GM12874 (cell line): Measurements from ENCODE around the gene ANO9.

ENCODE experiments used
- TF ChIP-seq, protein P1 (sequence below): IDR thresholded peaks from 2 replicates; pipeline ENCODE4 v1.5.1; 2011; ENCODE audit warnings: low read depth, mild to moderate bottlenecking, control low read depth, low read length, moderate library complexity; ENCODE audit not compliant: insufficient read depth

Gene ANO9

DNA sequence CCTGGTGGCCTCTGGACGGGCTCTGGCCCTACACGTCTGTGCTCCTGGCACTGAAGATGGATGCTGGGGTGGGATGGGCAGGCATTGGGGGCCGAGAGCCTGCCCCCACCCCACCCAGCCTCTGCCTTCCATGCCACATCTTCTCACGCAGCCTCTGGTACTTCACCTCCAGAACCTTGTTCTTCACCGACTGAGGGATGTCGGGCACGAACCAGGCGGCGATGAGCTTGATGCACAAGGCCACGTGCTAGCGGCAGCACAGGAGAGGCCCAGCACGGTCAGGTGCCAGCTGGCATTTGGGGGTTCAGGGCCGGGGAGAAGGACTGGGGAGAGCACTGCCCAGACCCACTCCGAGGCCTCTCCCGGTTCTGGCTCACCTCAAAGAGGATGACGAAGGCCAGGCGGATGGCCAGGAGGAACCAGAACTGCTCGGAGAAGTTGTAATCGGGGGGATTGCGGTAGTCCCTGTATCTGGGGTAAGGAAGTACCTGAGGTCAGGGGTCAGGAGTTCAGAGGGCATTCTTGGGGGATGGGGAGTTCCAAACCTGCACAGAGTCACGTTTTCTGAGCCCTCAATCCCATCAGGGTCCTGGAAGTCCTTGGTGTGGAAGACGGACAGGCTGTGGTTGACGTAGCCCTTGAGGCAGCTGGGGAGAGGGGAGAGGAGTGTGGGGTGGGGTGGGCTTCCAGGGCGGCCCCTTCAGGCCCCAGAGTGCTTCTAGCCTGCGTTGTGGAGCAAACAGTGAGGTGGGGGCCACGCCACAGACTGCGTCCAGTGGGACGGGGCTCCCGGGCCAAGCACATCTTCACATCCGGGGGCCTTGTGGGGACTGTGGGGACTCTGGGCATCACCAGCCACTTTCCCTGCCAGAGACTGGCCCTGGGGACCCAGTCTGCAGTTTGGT, 23.2 kb downstream of the ANO9 start:
- TF ChIP-seq, protein P1, sequence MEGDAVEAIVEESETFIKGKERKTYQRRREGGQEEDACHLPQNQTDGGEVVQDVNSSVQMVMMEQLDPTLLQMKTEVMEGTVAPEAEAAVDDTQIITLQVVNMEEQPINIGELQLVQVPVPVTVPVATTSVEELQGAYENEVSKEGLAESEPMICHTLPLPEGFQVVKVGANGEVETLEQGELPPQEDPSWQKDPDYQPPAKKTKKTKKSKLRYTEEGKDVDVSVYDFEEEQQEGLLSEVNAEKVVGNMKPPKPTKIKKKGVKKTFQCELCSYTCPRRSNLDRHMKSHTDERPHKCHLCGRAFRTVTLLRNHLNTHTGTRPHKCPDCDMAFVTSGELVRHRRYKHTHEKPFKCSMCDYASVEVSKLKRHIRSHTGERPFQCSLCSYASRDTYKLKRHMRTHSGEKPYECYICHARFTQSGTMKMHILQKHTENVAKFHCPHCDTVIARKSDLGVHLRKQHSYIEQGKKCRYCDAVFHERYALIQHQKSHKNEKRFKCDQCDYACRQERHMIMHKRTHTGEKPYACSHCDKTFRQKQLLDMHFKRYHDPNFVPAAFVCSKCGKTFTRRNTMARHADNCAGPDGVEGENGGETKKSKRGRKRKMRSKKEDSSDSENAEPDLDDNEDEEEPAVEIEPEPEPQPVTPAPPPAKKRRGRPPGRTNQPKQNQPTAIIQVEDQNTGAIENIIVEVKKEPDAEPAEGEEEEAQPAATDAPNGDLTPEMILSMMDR: no peak

DNA sequence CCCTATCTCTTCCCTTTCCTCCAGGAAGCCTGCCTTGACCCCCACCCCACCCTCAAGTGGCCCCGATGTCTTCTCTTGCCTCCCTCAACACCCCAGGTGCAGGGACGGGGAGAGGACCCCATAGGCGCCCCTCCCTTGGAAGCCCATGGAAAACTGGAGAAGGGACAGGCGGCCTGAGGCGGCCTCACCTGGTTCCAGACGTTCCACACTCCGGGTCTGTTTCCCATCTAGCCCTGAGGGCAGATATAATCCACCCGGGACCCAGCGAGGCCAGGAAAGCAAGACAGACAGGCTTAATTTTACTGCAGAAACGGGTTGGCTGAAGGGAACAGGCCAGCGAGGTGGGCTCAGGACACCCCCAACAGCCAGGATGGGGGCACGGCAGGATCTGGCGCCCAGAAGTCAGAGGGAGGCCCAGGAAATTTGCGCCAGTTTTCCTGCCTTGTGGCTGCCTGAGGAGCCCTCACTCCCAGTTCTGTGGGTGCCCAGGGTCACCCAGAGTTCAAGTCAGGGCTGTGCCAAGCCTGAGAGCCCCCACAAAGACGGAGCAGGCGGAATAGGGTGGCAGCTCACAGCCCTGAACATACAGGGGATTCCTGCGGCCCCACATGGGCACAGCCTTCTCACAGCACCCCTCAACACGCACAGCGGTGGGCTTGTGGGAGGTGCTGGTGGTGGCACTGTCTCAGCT, 24.0 kb downstream of the ANO9 start:
- TF ChIP-seq, protein P1: no peak

DNA sequence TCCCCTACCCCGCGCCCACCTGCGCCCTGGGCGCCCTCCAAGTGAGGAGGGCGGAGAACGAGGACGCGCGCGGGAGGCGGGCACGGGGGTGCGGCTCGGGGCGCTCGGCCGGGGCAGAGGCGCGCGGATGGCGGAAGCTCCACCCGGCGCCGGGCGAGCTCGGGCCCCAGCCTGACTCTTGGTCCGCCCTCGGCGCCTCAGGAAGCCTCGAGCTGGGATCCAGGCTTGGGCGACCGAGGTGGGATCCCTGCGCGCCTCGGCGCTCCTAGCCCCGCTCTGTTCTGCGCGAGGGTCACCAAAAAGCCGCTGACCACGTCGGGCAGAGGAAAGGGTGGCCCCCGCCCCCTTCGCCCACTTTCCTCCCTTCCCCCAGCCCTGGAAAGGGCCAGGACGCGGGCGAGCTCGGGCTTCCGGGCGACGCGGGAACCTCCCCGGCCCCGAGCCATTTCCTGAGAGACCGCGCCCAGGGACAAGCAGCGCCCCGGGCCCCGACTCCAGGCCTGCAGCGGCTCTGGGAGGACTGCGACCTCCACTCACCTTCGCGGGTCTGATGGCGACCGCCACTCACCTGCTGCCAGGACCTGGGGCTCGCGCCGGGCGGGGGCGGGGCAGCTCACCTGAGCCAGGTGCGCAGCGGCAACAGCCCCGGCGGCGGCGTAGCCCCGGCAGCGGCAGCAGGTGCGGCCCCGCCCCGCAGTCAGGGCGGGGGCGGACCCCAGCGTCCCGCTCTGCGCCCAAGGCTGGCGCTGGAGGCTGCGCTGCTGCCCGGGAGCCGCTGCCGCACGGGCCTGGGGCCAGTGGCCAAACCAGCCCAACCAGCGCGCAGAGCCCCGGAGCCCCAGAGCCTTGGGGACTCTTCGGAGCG, 24.8 kb downstream of the ANO9 start:
- TF ChIP-seq, protein P1: no peak

DNA sequence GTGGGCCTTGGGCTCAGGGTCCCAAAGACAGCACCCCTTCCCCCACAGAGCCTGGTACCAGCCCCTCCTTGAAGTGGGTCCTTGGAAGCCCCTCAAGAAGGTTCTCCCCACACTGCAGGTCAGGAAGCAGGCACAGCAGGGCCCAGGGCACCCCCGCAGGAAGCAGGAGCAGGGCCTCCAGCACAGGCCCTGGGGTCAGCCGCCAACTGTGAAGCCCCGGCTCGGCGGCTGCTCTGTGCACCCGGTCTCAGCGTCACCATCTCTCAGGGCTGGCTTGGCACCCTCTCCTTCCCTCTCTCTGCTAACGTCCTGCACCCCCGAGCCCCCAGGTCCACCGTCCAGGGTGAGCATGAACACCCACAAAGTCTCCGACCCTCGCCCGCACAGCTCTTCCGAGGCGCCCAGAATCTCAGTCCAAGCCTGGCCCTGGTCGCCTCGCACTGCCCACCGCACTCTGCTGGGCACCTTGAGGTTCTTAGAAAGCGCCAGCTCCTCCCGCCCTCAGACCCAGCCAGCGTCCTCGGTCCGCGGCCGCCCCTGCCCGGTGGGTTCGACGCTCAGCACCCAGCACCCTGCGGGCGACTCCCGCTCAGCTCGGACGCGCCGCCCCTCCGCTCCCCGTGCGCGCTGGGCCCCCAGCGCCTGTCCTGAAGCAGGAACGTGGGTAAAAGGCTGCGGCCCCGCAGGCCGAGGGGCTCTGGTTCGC, 25.6 kb downstream of the ANO9 start:
- TF ChIP-seq, protein P1: no peak

DNA sequence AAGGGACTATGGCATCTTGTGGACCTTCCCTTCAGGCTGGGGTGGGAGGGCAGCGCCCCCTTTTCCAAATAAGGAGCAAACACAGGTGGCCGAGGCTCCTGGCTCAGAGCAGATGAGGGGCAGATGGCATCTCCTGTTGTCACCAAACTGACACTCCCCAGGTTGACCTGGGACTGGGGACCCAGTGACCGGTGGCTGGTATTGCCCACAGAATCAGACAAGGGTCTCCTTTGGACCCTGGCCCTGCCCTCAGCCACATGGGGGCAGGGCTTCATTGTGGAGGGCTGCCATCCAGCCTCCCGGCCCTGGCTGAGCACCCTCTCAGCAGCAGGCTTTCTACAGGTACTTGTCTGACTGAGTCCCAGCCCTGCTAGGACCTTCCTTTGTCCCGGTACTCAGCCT, 26.2 kb downstream of the ANO9 start:
- TF ChIP-seq, protein P1: no peak

DNA sequence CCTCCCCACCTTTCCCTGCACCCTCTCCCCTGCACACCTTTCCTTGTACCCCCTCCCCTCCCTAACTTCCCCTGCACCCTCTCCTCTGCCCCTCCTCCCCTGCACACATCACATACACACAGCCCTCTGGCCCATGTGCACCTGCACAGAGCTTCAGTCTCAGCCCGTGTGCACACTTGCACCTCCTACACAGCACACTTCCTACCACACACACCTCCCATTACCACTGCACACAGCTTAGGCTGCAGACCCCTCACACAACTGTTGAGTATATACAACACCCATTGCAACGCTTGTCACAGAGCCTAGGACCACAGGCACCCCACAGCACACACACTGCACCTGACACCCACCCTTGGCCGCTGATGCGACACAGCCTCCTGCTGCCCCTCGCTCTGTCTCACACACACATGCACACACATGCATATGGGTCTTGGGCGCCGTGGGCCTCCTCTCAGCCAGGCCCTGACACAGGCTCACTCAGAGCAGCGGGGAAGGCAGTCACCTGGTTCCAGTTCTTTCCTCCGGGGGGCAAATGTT, 27.4 kb downstream of the ANO9 start:
- TF ChIP-seq, protein P1: no peak
